Left lung (tissue), 10 donors: ENCODE data around the gene EIF4G1. TPM values are rescaled to one million over a fixed set of nuclear protein-coding genes. Genes with fewer than 3 reads are reported as not detected.

Source experiments
- ATAC-seq: fragments of 200-7000 bp; cut with Tn5 transposase; one replicate; pipeline ENCODE4 v1.9.1; 2020; ENCODE audit warnings: moderate library complexity
- DNase-seq, 4 donors: peaks; one replicate each; pipeline ENCODE4 v3.0.0-alpha.2; 2013 to 2020
- H3K27ac ChIP-seq, 2 donors: fragments of 200-600 bp; sonication (generic) in 1 of 2; one replicate each; pipeline versions ENCODE4 v1.5.0 to v1.8.0; 2020 to 2021
- H3K27me3 ChIP-seq, 2 donors: fragments of 200-600 bp; sonication (generic) in 1 of 2; one replicate each; pipeline versions ENCODE4 v1.5.0 to v1.8.0; 2020 to 2021
- H3K36me3 ChIP-seq, 2 donors: fragments of 200-600 bp; sonication (generic) in 1 of 2; one replicate each; pipeline versions ENCODE4 v1.5.0 to v1.8.0; 2020 to 2021
- H3K4me1 ChIP-seq, 2 donors: fragments of 200-600 bp; one replicate each; pipeline ENCODE4 v1.8.0; 2021
- H3K4me3 ChIP-seq, 2 donors: fragments of 200-600 bp; sonication (generic) in 1 of 2; one replicate each; pipeline versions ENCODE4 v1.5.0 to v1.8.0; 2020 to 2021; ENCODE audit warnings: mild to moderate bottlenecking in 1 of 2
- H3K9me3 ChIP-seq, 2 donors: fragments of 200-600 bp; sonication (generic) in 1 of 2; one replicate each; pipeline versions ENCODE4 v1.5.0 to v1.8.0; 2020 to 2021
- CTCF ChIP-seq, 2 donors: fragments of 200-600 bp; sonication (generic) in 1 of 2; IDR thresholded peaks; one replicate each; pipeline versions ENCODE4 v1.5.0 to v1.8.0; 2021; ENCODE audit warnings: antibody characterized with exemption in 2 of 2
- intact Hi-C, 2 donors: fragments of 100-400 bp; cut with DNase I; formaldehyde crosslinking; loops; one replicate each; pipeline versions ENCODE4 v1.11.2 to v1.14.2; 2022
- polyA plus RNA-seq, 6 donors: library from polyadenylated mRNA; unstranded; fragments of 120-200 nt; gene quantifications; one replicate each; pipeline ENCODE4 v1.2.1, GENCODE V29; 2013; ENCODE audit not compliant: insufficient read length in 6 of 6
- total RNA-seq, 2 donors: library from RNA; stranded (reverse); fragmentation: NEBNext Ultra II Directional; extraction: Animal tissue kit (Norgen Biotek cat#: 25700); gene quantifications; one replicate each; pipeline ENCODE4 v1.2.1, GENCODE V29; 2021
- donor health status: DM: no; HTN: yes; CAD: no.
- donor health status: DM: no; HTN: no; CAD: no.

EIF4G1 gene
- total and polyA plus RNA-seq, 8 donors: 158 to 406 (median 203) TPM

DNA sequence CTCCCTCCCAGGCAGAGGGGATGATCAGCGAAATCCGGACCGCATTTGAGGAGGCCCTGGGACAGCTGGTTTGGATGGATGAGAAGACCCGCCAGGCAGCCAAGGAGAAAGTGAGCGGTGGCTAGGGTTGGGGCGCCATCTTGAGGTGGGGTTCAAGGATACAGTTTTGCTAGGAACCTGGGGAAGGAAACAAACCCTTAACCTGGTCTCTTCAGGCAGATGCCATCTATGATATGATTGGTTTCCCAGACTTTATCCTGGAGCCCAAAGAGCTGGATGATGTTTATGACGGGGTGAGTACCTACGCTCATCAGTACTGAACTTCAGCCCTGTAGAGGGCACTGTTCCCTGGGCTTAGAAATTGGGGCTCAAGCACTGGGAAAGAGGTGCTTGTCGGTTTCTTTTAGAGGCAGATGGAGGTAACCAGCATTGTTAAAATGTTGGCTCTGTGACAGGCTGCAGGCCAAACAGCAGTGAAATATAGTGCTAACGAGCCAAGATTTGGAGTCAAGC, 24.9 kb upstream of the EIF4G1 start:
- no peaks in the 10 kb centered on the region for H3K36me3 ChIP-seq
- H3K4me3 ChIP-seq: no peak overlapping the region
- H3K27ac ChIP-seq: no peak overlapping the region
- H3K27me3 ChIP-seq: peaks cover 6 to 28% of the 10 kb centered on the region in 2 donors
- TF ChIP-seq CTCF (IDR thresholded peaks at IDR 0.05): peak; percentile 52 to 53
- no peaks in the 10 kb centered on the region for H3K4me1 ChIP-seq
- ATAC-seq (peak; percentile 80), DNase-seq (peak in 2 of 4 donors; percentile 19 to 82)
- H3K9me3 ChIP-seq: no peaks in the 10 kb centered on the region
- intact Hi-C loops: no loop called here

GRCh38 chr3:184290331-184290730, 24.1 kb upstream of the EIF4G1 start:
- Histone ChIP-seq H3K27me3 (peaks cover 6 to 28% of the 10 kb centered on the region in 2 donors), H3K4me3 (no peak overlapping the region), H3K4me1 (no peaks in the 10 kb centered on the region), H3K9me3 (no peaks in the 10 kb centered on the region), H3K36me3 (no peaks in the 10 kb centered on the region), H3K27ac (no peak overlapping the region)
- TF ChIP-seq CTCF (IDR thresholded peaks at IDR 0.05): no peak
- intact Hi-C loops: no loop called here
- DNase-seq (no peak), ATAC-seq (no peak)

GRCh38 chr3:184291044-184291737, 23.2 kb upstream of the EIF4G1 start:
- intact Hi-C loops: no loop called here
- no peak for TF ChIP-seq CTCF (IDR thresholded peaks at IDR 0.05)
- no peaks in the 10 kb centered on the region for H3K9me3 ChIP-seq
- ATAC-seq (no peak), DNase-seq (no peak)
- H3K4me1 ChIP-seq: no peaks in the 10 kb centered on the region
- H3K27ac ChIP-seq: no peak overlapping the region
- H3K27me3 ChIP-seq: peaks cover 6 to 28% of the 10 kb centered on the region in 2 donors
- no peak overlapping the region for H3K4me3 ChIP-seq
- no peaks in the 10 kb centered on the region for H3K36me3 ChIP-seq

DNA sequence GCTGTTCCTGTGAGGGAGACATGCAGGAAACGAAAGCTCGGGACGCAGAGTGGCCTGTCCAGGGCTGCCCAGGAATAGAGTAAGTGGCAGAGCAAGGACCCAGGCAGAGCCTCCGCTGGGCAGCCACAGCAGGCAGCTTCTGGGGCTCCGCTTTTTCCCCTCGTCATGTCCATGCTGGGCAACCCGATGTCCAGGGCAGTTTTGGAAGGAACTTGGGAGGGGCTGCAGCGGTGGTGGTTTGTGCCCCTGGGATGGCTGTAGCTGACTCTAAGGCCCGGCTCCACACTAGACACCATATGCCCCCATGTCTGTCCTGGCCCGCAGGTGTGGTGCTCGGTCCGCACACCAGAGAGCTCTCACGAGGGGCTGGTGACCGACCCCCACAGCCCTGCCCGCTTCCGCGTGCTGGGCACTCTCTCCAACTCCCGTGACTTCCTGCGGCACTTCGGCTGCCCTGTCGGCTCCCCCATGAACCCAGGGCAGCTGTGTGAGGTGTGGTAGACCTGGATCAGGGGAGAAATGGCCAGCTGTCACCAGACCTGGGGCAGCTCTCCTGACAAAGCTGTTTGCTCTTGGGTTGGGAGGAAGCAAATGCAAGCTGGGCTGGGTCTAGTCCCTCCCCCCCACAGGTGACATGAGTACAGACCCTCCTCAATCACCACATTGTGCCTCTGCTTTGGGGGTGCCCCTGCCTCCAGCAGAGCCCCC, 22.5 kb upstream of the EIF4G1 start:
- Histone ChIP-seq H3K27me3 (peaks cover 6 to 26% of the 10 kb centered on the region in 2 donors), H3K4me1 (no peaks in the 10 kb centered on the region), H3K36me3 (no peaks in the 10 kb centered on the region), H3K4me3 (no peak overlapping the region), H3K27ac (no peak overlapping the region), H3K9me3 (no peaks in the 10 kb centered on the region)
- TF ChIP-seq CTCF (IDR thresholded peaks at IDR 0.05): no peak
- DNase-seq (no peak), ATAC-seq (no peak)
- intact Hi-C loops: no loop called here

GRCh38 chr3:184295771-184296170, 18.6 kb upstream of the EIF4G1 start:
- TF ChIP-seq CTCF (IDR thresholded peaks at IDR 0.05): no peak
- Histone ChIP-seq H3K4me3 (no peak overlapping the region), H3K27ac (no peak overlapping the region), H3K27me3 (no peaks in the 10 kb centered on the region), H3K9me3 (no peaks in the 10 kb centered on the region), H3K4me1 (peaks cover 5 to 18% of the 10 kb centered on the region in 2 donors), H3K36me3 (peaks cover 0 to 7% of the 10 kb centered on the region in 2 donors)
- no peak for DNase-seq
- no peak for ATAC-seq
- intact Hi-C loops: no loop called here
